Measurements from ENCODE around the gene OTOG. TPM values are rescaled to one million over a fixed set of nuclear protein-coding genes. Genes with fewer than 3 reads are reported as not detected.

The OTOG gene
- total RNA-seq, 3 donors from 2014 or later (not counting 1 experiment from before 2014, with no cell fraction given): not detected

DNA sequence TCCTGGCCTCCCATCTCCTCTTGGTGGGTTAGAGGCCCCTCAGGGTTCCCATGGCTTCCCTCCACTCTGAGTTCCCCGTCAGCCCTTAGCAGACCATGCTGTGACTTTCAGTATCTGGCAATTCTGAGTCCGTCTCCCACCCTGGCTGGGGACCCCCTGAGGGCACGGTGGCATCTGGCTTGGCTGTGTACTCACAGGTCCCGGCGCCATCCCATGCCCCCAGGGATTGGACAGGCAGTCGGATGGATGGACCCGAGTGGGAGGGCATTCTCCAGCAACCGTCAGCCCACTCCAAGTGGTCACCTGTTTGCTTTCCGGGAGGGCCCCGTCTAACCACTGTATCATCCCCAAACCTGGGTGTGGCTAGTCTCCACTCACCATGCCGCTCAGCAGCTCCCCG lies 46.4 kb upstream of the OTOG start:
- Mint-ChIP-seq H3K9me3 (no peaks in the 10 kb centered on the region), H3K27ac (no peak overlapping the region), H3K27me3 (ENCODE audit: low read depth in 2 of 2) (no peaks in the 10 kb centered on the region), H3K36me3 (no peaks in the 10 kb centered on the region), H3K4me3 (no peak overlapping the region), H3K4me1 (no peaks in the 10 kb centered on the region)
- TF ChIP-seq, protein P1, sequence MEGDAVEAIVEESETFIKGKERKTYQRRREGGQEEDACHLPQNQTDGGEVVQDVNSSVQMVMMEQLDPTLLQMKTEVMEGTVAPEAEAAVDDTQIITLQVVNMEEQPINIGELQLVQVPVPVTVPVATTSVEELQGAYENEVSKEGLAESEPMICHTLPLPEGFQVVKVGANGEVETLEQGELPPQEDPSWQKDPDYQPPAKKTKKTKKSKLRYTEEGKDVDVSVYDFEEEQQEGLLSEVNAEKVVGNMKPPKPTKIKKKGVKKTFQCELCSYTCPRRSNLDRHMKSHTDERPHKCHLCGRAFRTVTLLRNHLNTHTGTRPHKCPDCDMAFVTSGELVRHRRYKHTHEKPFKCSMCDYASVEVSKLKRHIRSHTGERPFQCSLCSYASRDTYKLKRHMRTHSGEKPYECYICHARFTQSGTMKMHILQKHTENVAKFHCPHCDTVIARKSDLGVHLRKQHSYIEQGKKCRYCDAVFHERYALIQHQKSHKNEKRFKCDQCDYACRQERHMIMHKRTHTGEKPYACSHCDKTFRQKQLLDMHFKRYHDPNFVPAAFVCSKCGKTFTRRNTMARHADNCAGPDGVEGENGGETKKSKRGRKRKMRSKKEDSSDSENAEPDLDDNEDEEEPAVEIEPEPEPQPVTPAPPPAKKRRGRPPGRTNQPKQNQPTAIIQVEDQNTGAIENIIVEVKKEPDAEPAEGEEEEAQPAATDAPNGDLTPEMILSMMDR (IDR thresholded peaks at IDR 0.05): no peak
- DNase-seq (no peak), ATAC-seq (no peak)
- no peak overlapping the region for H3K4me3 ChIP-seq (ENCODE audit: low read length)
- H3K27me3 ChIP-seq (ENCODE audit: control insufficient read depth, insufficient read depth, low read length): no peaks in the 10 kb centered on the region
- H3K27ac ChIP-seq (ENCODE audit: low read length): no peak overlapping the region
- H3K4me1 ChIP-seq (ENCODE audit: control insufficient read depth, insufficient read depth, low read length): no peaks in the 10 kb centered on the region
- 89% methylated on average over 12 of the region's 12 CpGs for WGBS (ENCODE audit: insufficient coverage)
- intact Hi-C loops (cut with micrococcal nuclease): loop anchor here (10.0 kb wide), 1 partner anchor 556 kb away; no protein-coding TSS in a partner anchor
- H3K36me3 ChIP-seq (ENCODE audit: control insufficient read depth, insufficient read depth, low read length): no peaks in the 10 kb centered on the region
- H3K9me3 ChIP-seq (ENCODE audit: control insufficient read depth, insufficient read depth, low read length): no peaks in the 10 kb centered on the region

DNA sequence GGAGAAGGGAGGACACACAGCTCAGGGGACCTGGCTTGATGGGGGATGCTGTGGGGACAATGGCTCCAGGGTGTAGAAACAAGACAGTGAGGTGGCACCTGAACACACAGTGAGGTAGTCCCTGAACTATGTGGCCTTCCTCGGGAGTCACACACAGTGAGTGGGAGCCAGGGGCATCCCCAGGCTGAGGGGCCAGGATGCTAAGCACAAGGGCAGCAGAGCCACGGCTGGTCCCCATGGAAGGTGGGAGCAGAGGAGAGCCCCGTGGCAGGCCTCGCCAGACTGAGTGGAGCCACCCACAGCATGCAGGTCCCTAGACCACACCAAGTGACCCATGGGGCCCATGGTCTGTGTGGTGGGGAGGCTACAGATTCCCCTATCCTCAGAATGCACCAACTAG lies 44.4 kb upstream of the OTOG start:
- Mint-ChIP-seq H3K4me3 (no peak overlapping the region), H3K27me3 (ENCODE audit: low read depth in 2 of 2) (no peaks in the 10 kb centered on the region), H3K36me3 (no peaks in the 10 kb centered on the region), H3K9me3 (no peaks in the 10 kb centered on the region), H3K4me1 (no peaks in the 10 kb centered on the region), H3K27ac (no peak overlapping the region)
- H3K4me3 ChIP-seq (ENCODE audit: low read length): no peak overlapping the region
- TF ChIP-seq, protein P1 (IDR thresholded peaks at IDR 0.05): no peak
- ATAC-seq (no peak), DNase-seq (no peak)
- no peaks in the 10 kb centered on the region for H3K27me3 ChIP-seq (ENCODE audit: control insufficient read depth, insufficient read depth, low read length)
- H3K27ac ChIP-seq (ENCODE audit: low read length): no peak overlapping the region
- no peaks in the 10 kb centered on the region for H3K36me3 ChIP-seq (ENCODE audit: control insufficient read depth, insufficient read depth, low read length)
- 74% methylated on average over 4 of the region's 4 CpGs for WGBS (ENCODE audit: insufficient coverage)
- H3K4me1 ChIP-seq (ENCODE audit: control insufficient read depth, insufficient read depth, low read length): no peaks in the 10 kb centered on the region
- intact Hi-C loops (cut with micrococcal nuclease): loop anchor here (10.0 kb wide), 1 partner anchor 558 kb away; no protein-coding TSS in a partner anchor
- no peaks in the 10 kb centered on the region for H3K9me3 ChIP-seq (ENCODE audit: control insufficient read depth, insufficient read depth, low read length)

DNA sequence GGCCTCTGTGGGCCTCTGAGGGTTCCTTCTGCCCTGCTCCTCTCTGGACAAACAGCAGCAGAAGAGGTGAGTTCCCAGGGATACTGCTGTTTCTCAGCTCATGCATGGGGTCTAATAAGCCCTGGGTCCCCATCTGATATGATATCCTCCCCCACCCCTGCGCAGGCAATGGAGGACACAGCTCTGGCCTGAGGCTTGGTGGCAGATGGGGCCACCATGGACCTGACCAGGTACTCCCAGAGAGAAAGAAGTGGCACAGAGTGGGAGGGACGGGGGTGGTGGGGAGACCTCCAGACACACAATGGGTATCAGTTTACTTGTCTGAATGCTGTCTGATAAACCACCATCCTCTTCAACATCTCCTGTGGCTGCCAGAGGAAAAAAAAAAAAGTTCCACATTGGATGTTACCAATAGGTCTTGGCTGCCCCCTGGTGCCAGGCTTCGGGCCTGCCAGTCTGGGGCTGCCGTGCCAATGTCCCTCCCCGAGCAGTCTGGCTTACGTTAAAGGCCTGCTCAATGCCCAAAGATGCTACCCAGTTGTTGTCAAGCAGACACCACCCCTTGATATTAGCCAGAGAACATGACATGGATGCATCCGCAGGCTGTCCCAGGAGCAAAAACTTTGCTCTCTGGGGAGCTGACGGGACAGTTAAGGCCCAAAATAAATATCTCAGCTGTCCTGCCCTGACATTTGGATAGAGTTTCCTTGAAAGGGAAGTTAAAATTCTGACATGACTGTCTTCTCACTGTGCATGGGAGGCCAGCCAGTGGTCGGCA lies 42.5 kb upstream of the OTOG start:
- Mint-ChIP-seq H3K9me3 (no peaks in the 10 kb centered on the region), H3K4me1 (no peaks in the 10 kb centered on the region)

More for the DNA sequence above, 42.5 kb upstream of the OTOG start:
- no peaks in the 10 kb centered on the region for H3K9me3 ChIP-seq (ENCODE audit: control insufficient read depth, insufficient read depth, low read length)
- TF ChIP-seq, protein P1 (IDR thresholded peaks at IDR 0.05): peak; percentile 69
- DNase-seq (peak; percentile 61 to 82), ATAC-seq (peak; percentile 55 to 85 (median 79))
- no peaks in the 10 kb centered on the region for H3K27me3 ChIP-seq (ENCODE audit: control insufficient read depth, insufficient read depth, low read length)
- no peaks in the 10 kb centered on the region for H3K27me3 Mint-ChIP-seq (ENCODE audit: low read depth in 2 of 2)
- H3K4me3 ChIP-seq (ENCODE audit: low read length): no peak overlapping the region
- 45% methylated on average over 9 of the region's 9 CpGs for WGBS (ENCODE audit: insufficient coverage)
- no peaks in the 10 kb centered on the region for H3K4me1 ChIP-seq (ENCODE audit: control insufficient read depth, insufficient read depth, low read length)
- H3K4me3 Mint-ChIP-seq: no peak overlapping the region
- no peaks in the 10 kb centered on the region for H3K36me3 Mint-ChIP-seq
- intact Hi-C loops (cut with micrococcal nuclease): loop anchor here (1.0 to 10.0 kb wide), 5 partner anchors 120 to 719 kb away; no protein-coding TSS in a partner anchor
- no peaks in the 10 kb centered on the region for H3K36me3 ChIP-seq (ENCODE audit: control insufficient read depth, insufficient read depth, low read length)
- H3K27ac ChIP-seq (ENCODE audit: low read length): no peak overlapping the region
- H3K27ac Mint-ChIP-seq: no peak overlapping the region

All from natural killer cell (primary cell).